Trophoblast cell (in vitro differentiated cells and primary cell): ENCODE data around the gene CAV2.

ENCODE experiments used
- DNase-seq, 2 donors: peaks; one replicate each; pipeline ENCODE4 v3.0.0-alpha.2; 2016
- H2AFZ ChIP-seq: 2 replicates; pipeline ENCODE4 v1.6.1; 2013; ENCODE audit warnings: low read length, moderate library complexity, mild to moderate bottlenecking; ENCODE audit not compliant: insufficient read depth, poor library complexity
- H2AK5ac ChIP-seq: 2 replicates; pipeline ENCODE4 v1.6.1; 2013; ENCODE audit warnings: mild to moderate bottlenecking, low read length
- H2BK120ac ChIP-seq: 2 replicates; pipeline ENCODE4 v1.6.1; 2013; ENCODE audit warnings: low read length, mild to moderate bottlenecking, moderate library complexity; ENCODE audit not compliant: insufficient read depth, poor library complexity
- H2BK12ac ChIP-seq: 2 replicates; pipeline ENCODE4 v1.6.1; 2013; ENCODE audit warnings: mild to moderate bottlenecking, low read length, moderate library complexity
- H2BK5ac ChIP-seq: 2 replicates; pipeline ENCODE4 v1.6.1; 2013; ENCODE audit warnings: low read length, low read depth, moderate library complexity, mild to moderate bottlenecking; ENCODE audit not compliant: poor library complexity
- H3K14ac ChIP-seq: 2 replicates; pipeline ENCODE4 v1.6.1; 2013; ENCODE audit warnings: mild to moderate bottlenecking, low read length
- H3K18ac ChIP-seq: 2 replicates; pipeline ENCODE4 v1.6.1; 2013; ENCODE audit warnings: mild to moderate bottlenecking, low read length
- H3K23ac ChIP-seq: 2 replicates; pipeline ENCODE4 v1.6.1; 2013; ENCODE audit warnings: low read length
- H3K27ac ChIP-seq: 2 replicates; pipeline ENCODE4 v1.5.1; 2013; ENCODE audit warnings: low read depth, mild to moderate bottlenecking, inconsistent platforms, low read length, moderate library complexity
- H3K27me3 ChIP-seq: 2 replicates; pipeline ENCODE4 v1.6.1; 2013; ENCODE audit warnings: inconsistent platforms, mild to moderate bottlenecking, low read length, moderate library complexity; ENCODE audit not compliant: insufficient read depth
- H3K36me3 ChIP-seq, 2 experiments: 1 replicate in 1 of 2; 2 replicates in 1 of 2; pipeline ENCODE4 v1.6.1; 2013; ENCODE audit warnings: low read length in 2 of 2, mild to moderate bottlenecking in 2 of 2, moderate library complexity in 1 of 2; ENCODE audit not compliant: insufficient read depth in 2 of 2, control insufficient read depth in 1 of 2
- H3K4ac ChIP-seq: 2 replicates; pipeline ENCODE4 v1.6.1; 2013; ENCODE audit warnings: low read depth, mild to moderate bottlenecking, low read length, moderate library complexity
- H3K4me1 ChIP-seq, 2 experiments: 1 replicate in 1 of 2; 2 replicates in 1 of 2; pipeline ENCODE4 v1.6.1; 2013; ENCODE audit warnings: low read length in 2 of 2, mild to moderate bottlenecking in 2 of 2, moderate library complexity in 1 of 2; ENCODE audit not compliant: insufficient read depth in 2 of 2, control insufficient read depth in 1 of 2
- H3K4me2 ChIP-seq: 2 replicates; pipeline ENCODE4 v1.6.1; 2013; ENCODE audit warnings: inconsistent platforms, mild to moderate bottlenecking, low read length, moderate library complexity
- H3K4me3 ChIP-seq: 2 replicates; pipeline ENCODE4 v1.5.1; 2013; ENCODE audit warnings: mild to moderate bottlenecking, low read depth, low read length, inconsistent platforms
- H3K79me1 ChIP-seq: one replicate; pipeline ENCODE4 v1.6.1; 2013; ENCODE audit warnings: low read length
- H3K79me2 ChIP-seq: 2 replicates; pipeline ENCODE4 v1.6.1; 2013; ENCODE audit warnings: low read length, mild to moderate bottlenecking; ENCODE audit not compliant: control insufficient read depth, insufficient read depth, poor library complexity
- H3K9ac ChIP-seq: 2 replicates; pipeline ENCODE4 v1.6.1; 2013; ENCODE audit warnings: mild to moderate bottlenecking, low read length
- H3K9me3 ChIP-seq: 2 replicates; pipeline ENCODE4 v1.6.1; 2013; ENCODE audit warnings: low read depth, mild to moderate bottlenecking, control low read depth, inconsistent platforms, low read length; ENCODE audit not compliant: insufficient read depth
- H4K12ac ChIP-seq: 2 replicates; pipeline ENCODE4 v1.6.1; 2013; ENCODE audit warnings: low read depth, mild to moderate bottlenecking, low read length, moderate library complexity
- H4K8ac ChIP-seq: 2 replicates; pipeline ENCODE4 v1.6.1; 2013; ENCODE audit warnings: low read depth, mild to moderate bottlenecking, low read length, moderate library complexity
- H4K91ac ChIP-seq: one replicate; pipeline ENCODE4 v1.6.1; 2013; ENCODE audit warnings: low read depth, mild to moderate bottlenecking, low read length, moderate library complexity
- WGBS: extraction: QIAGEN DNeasy Blood & Tissue Kit; methylation state at CpG from one replicate; pipeline ENCODE4 v1.1.7; 2013; ENCODE audit warnings: missing lambda C conversion rate; ENCODE audit not compliant: insufficient read length, insufficient coverage; ENCODE audit errors: extremely low coverage; 5-methylcytosine and 5-hydroxymethylcytosine counted together

Gene CAV2

DNA sequence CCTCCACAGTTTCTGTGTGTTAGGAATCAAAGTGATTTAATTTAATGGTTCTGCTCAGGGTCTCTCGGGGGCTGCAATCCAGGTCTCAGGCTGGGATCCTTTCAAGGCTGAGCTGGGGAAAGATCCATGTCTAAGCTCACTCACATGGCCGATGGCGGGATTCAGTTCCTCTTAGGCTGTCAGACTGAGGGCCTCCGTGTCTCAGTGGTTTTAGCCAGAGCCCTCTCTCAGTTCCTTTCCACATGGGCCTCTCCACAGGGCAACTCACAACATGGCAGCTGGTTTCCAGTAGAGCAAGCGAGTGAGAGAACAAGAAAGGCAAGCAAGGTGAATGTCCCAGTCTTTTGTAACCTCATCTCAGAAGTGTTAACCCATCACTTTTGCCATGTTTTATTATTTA, 52.2 kb downstream of the CAV2 start:
- no CpG with 5 or more reads among the region's 5 CpGs for WGBS
- H4K91ac ChIP-seq, result no peak overlapping the region

GRCh38 chr7:116552602-116553001, 53.1 kb downstream of the CAV2 start:
- Histone ChIP-seq H2BK120ac (no peak overlapping the region), H3K9ac (no peak overlapping the region), H3K14ac (no peak overlapping the region), H3K79me1 (no peaks in the 10 kb centered on the region), H3K9me3 (no peaks in the 10 kb centered on the region), H3K4ac (no peak overlapping the region), H3K4me2 (no peak overlapping the region), H2AK5ac (no peak overlapping the region), H2BK5ac (no peak overlapping the region), H2AFZ (no peak overlapping the region), H3K79me2 (no peaks in the 10 kb centered on the region), H3K36me3 (no peaks in the 10 kb centered on the region), H3K23ac (no peak overlapping the region), H3K4me3 (no peak overlapping the region), H2BK12ac (no peak overlapping the region), H3K27me3 (no peaks in the 10 kb centered on the region), H4K12ac (no peak overlapping the region), H4K8ac (no peak overlapping the region), H4K91ac (no peak overlapping the region), H3K4me1 (no peaks in the 10 kb centered on the region), H3K27ac (no peak overlapping the region), H3K18ac (no peak overlapping the region)
- DNase-seq, result no peak
- WGBS, result no CpG with 5 or more reads among the region's 1 CpG

More for the DNA sequence above, 52.2 kb downstream of the CAV2 start:
- H3K14ac ChIP-seq, result no peak overlapping the region
- H2BK12ac ChIP-seq, result no peak overlapping the region
- H3K4me3 ChIP-seq, result no peak overlapping the region
- no peak overlapping the region for H3K27ac ChIP-seq
- no peaks in the 10 kb centered on the region for H3K36me3 ChIP-seq
- H4K8ac ChIP-seq, result no peak overlapping the region
- DNase-seq, result no peak
- no peak overlapping the region for H3K23ac ChIP-seq
- no peak overlapping the region for H2AK5ac ChIP-seq
- H3K18ac ChIP-seq, result no peak overlapping the region
- no peak overlapping the region for H2BK5ac ChIP-seq
- H2BK120ac ChIP-seq, result no peak overlapping the region
- H3K4ac ChIP-seq, result no peak overlapping the region
- H3K27me3 ChIP-seq, result no peaks in the 10 kb centered on the region
- H3K79me1 ChIP-seq, result no peaks in the 10 kb centered on the region
- no peak overlapping the region for H2AFZ ChIP-seq
- H3K79me2 ChIP-seq, result no peaks in the 10 kb centered on the region
- H3K4me2 ChIP-seq, result no peak overlapping the region
- no peak overlapping the region for H4K12ac ChIP-seq
- no peaks in the 10 kb centered on the region for H3K4me1 ChIP-seq
- H3K9me3 ChIP-seq, result no peaks in the 10 kb centered on the region
- H3K9ac ChIP-seq, result no peak overlapping the region

DNA sequence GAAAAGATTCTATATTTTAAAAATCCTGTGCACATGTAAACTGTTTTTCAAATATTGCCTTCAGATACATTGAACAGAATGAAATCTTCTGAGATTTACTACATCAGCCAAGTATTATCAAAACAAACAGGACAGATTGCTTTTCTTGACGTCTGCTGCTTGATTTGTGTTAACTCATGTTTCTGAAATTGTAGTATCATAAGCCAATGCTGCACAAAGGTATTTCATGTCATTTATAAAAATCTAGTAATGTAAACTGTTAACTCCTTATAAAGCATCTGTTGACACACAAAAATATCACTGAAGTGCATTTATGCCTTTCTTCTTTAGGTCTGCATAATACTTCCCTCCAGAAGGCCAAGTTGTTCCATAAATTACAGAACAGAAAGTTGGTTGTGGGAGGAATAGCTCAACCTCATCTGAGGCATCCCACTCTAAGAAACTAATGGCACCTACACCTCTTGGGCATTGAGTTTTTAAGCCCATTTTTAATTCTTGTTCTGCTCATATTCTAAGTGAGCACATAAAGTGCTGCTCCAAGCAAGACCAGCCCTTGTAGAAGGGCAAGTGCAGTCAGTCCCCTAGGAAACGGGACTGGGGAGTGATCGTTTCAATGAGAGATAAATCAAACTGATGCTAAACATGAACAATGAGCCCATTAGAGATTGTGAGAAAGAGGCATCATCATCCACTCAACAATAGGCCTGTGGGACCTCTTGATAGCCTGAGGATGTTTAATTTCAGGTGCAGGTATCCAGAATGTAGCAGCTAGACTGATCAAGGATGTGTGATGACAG, 53.8 kb downstream of the CAV2 start:
- no peaks in the 10 kb centered on the region for H3K79me1 ChIP-seq
- no peak overlapping the region for H2BK120ac ChIP-seq
- no peak overlapping the region for H3K27ac ChIP-seq
- H3K79me2 ChIP-seq, result no peaks in the 10 kb centered on the region
- WGBS, result no CpG with 5 or more reads among the region's 3 CpGs
- H3K4me1 ChIP-seq, result no peaks in the 10 kb centered on the region
- H3K4me2 ChIP-seq, result no peak overlapping the region
- H2AFZ ChIP-seq, result no peak overlapping the region
- H2BK12ac ChIP-seq, result no peak overlapping the region
- no peak overlapping the region for H3K14ac ChIP-seq
- no peak for DNase-seq
- H3K9ac ChIP-seq, result no peak overlapping the region
- H4K8ac ChIP-seq, result no peak overlapping the region
- no peak overlapping the region for H3K18ac ChIP-seq
- no peak overlapping the region for H3K4me3 ChIP-seq
- no peak overlapping the region for H3K4ac ChIP-seq
- no peak overlapping the region for H4K12ac ChIP-seq
- no peak overlapping the region for H3K23ac ChIP-seq
- no peak overlapping the region for H2AK5ac ChIP-seq
- H3K9me3 ChIP-seq, result no peaks in the 10 kb centered on the region
- H4K91ac ChIP-seq, result no peak overlapping the region
- H3K36me3 ChIP-seq, result no peaks in the 10 kb centered on the region
- no peak overlapping the region for H2BK5ac ChIP-seq
- no peaks in the 10 kb centered on the region for H3K27me3 ChIP-seq

DNA sequence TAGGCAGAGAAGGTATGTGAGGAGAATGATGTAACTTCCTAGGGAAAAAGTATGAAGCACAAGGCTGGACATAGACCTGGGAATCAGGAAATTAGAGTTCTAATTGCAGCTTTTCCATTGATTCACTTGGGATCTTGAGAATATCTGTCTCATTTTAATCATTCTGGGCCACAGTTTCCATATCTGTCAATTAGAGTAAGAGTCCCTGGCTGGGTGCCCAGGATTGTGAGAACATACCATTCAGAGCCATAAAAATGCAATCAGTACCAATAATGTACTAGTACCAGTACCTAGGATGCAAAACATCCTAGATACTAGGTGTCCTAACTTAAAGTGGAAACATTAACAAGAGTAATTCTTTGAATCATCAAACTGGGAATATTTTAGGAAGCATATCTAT, 54.9 kb downstream of the CAV2 start:
- Histone ChIP-seq H3K79me1 (no peaks in the 10 kb centered on the region), H3K27me3 (no peaks in the 10 kb centered on the region), H3K14ac (no peak overlapping the region), H4K91ac (no peak overlapping the region), H2BK5ac (no peak overlapping the region), H3K9me3 (no peaks in the 10 kb centered on the region), H3K27ac (no peak overlapping the region), H3K4ac (no peak overlapping the region), H3K4me2 (no peak overlapping the region), H3K4me3 (no peak overlapping the region), H3K9ac (no peak overlapping the region), H2BK12ac (no peak overlapping the region), H3K36me3 (no peaks in the 10 kb centered on the region), H3K4me1 (no peaks in the 10 kb centered on the region), H4K8ac (no peak overlapping the region), H3K18ac (no peak overlapping the region), H2BK120ac (no peak overlapping the region), H2AK5ac (no peak overlapping the region), H3K79me2 (no peaks in the 10 kb centered on the region), H4K12ac (no peak overlapping the region), H2AFZ (no peak overlapping the region), H3K23ac (no peak overlapping the region)
- no peak for DNase-seq
